ENCODE data around the gene ST14.

GRCh38 chr11:130118165-130118564 lies 41.4 kb upstream of the ST14 start:
- TF ChIP-seq JUND (IDR thresholded peaks at IDR 0.05) (no peak), CTCF (IDR thresholded peaks at IDR 0.05) (no peak), EZH2phosphoT487 (IDR thresholded peaks at IDR 0.05; ENCODE audit: borderline replicate concordance, low read depth) (no peak), PBX3 (IDR thresholded peaks at IDR 0.05) (no peak), EP300 (IDR thresholded peaks at IDR 0.05; ENCODE audit: borderline replicate concordance in 1 of 2, low read depth in 1 of 2, low read length in 1 of 2) (no peak)

All from SK-N-SH (cell line).